Putamen (tissue), 1 donor: ENCODE measurements around the gene GPS1.

Experiments used
- DNase-seq: peaks from one replicate; pipeline ENCODE4 v3.0.0-alpha.2; 2016; ENCODE audit warnings: low spot score

GPS1 gene

DNA sequence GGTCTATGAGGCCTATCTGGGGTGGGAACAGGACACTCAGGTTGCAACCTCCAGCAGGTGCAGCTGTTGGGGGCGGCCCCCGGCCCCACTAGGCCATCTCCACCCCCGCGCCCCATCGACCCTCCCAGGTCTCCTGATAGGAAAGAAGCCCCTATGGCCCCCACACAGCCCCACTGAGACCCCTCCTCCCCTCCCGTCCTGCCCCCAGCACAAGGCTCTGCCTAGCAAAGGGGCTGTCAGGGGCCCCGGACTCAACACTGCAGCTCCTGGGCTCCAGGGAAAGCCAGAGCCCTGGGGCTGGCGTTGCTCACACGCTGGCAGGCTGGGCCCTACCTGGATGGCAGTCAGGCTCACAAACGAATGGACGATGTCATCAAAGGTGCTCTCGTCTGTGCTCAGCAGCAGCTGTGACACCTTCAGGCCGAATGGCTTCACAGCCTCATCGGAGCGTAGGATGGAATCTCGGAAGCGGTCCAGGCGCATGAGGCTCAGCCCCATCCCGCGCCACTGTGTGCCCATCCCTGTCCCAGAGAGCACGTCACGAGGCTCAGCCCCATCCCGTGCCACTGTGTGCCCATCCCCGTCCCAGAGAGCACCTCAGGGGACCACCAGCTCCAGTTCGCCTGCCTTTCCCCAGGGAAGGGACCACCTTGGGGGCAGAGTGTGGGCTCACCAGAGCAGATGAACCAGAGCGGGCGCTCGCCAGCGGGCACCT lies 39.0 kb downstream of the GPS1 start:
- DNase-seq = no peak

DNA sequence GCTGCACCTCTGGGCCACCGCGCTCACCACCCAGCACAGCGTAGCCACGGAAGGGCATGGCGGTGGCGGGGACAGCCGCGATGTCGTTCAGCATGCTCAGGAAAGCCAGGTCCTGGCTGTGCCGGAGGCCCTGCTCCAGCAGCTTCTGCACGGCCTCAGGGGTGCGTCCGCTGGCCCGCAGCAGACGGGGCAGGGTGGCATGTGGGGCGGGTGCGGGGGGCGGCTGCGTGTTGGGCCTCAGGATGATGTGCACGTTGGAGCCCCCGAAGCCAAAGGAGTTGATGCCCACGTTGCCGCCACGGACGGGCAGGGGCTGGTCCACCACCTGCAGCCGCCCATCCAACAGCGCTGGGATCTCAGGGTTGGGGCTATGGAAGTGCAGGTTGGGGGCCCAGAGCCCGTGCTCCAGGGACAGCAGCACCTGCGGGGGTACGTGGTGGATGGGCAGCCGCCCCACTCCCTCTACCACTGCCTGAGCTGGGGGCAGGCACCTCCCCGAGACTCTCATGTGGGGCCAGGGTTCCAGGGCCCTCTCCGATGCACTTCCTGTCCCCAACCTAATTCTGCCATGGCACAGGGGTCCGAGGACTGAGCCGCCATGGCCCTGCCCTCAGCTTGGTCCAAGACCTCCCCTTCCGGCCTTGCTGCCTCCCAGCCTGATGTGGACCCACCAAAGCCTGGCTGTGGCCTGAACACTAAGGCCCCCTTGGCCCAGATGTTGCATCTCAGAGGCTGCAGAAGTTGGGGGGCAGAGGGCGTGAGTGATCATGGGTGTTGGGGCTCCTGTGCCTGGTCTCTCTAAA lies 39.8 kb downstream of the GPS1 start:
- DNase-seq = no peak

DNA sequence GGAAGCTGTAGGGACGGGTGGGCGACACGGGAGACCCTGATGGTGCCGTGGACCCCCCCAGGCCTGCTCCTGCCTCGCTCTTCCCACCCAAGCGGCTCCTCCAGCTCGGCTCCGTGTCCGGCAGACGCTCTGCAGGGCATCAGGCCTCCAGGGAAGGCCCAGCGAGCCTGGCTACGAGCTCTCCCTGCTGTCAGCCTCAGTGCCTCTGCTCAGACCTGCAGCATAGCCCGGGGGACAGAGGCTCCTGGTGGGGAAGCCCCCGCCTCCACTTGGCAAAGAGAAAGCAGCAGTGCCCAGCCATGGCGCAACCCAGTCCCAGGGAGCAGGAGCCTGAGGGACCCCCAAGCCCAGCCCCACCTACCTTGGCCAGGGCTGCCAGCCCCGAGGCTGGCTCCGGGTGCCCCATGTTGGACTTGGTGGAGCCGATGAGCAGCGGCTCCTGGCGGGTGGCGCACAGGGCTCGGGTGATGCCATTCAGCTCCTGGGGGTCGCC lies 40.4 kb downstream of the GPS1 start:
- DNase-seq = no peak

DNA sequence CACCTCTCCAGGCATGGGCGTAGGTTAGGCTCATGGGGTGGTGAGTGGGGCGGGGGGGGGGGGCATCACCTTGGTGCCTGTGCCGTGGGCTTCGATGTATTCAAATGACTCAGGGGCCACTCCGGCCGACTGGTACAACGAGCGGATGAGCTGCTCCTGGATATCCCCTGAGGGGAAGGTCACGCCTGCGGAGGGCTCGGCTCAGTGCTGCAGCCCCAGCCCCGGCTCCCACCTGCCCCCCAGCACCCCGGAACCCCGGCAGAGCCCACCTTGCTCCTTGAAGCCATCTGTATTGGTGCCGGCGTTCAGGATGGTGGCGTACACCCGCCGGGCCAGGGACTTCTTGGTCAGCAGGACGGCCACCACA lies 40.9 kb downstream of the GPS1 start:
- no peak for DNase-seq

DNA sequence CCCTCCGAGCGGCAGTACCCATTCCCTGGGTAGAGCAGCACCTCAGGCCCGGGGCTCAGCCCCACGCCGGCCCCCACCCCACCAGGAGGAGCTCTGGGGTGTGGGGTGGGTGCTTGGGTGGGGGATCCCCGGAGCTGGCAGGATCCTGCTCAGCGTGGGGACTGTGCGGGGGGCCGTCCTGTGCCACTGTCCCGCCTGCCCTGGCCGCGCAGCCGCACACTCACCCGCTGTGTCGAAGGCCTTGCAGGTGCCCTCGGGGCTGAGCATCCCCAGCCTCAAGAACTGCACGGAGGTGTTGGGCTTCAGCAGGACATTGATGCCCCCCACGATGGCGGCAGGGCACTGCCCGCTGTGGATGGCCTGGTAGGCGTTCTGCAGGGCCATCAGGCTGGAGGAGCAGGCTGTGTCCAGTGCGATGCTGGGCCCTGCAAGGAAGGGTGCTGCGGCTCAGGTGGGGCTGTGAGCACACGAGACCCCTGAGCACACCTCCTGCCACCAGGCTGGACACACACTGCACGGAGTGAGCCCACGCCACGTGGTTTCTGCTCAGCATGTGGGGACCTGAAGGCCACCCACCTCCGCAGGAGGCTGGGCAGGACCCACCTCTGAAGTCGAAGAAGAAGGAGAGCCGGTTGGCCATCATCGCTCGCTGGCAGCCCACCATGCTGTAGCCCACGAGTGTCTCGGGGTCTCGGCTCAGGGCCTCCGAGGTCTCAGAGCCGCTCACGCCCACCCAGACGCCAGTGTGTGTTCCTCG lies 41.5 kb downstream of the GPS1 start:
- DNase-seq = no peak

DNA sequence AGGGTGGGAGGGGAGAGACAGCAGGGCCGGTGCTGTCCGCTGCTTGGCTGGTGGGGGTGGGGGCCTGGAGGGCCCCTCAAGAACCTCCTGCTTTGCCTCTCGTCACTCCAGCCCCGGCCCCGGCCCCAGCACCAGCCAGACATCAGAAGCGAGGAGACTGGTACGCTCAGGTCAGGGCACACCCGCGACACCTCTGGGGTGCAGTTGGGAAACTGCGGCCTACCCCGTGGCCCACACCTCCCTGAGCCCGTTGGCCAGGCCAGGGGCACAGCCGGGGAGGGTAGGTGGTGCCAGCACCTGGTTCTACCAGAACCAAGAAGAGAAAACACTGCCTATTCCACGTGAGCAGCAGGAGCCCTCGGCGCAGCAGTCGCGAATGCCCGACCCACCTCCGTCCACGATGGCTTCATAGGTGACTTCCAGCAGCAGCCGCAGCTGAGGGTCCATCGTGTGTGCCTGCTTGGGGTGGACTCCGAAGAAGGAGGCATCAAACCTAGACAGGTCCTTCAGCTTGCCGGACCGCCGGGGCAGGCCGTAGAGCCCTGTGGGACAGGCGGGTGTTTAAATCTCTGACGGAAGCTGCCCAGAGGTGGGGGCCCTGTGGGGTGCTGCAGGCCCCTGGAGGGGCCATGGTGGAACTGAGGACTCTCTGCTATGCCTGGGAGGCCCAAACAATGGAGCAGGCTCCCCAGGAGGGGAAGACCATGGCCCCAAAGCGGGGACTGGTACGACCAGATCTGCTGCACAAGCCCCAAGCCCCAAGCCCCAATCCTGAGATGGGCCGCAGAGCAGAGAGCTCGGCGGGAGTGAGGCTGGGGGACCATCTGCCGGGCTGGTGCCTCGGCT lies 43.5 kb downstream of the GPS1 start:
- no peak for DNase-seq

DNA sequence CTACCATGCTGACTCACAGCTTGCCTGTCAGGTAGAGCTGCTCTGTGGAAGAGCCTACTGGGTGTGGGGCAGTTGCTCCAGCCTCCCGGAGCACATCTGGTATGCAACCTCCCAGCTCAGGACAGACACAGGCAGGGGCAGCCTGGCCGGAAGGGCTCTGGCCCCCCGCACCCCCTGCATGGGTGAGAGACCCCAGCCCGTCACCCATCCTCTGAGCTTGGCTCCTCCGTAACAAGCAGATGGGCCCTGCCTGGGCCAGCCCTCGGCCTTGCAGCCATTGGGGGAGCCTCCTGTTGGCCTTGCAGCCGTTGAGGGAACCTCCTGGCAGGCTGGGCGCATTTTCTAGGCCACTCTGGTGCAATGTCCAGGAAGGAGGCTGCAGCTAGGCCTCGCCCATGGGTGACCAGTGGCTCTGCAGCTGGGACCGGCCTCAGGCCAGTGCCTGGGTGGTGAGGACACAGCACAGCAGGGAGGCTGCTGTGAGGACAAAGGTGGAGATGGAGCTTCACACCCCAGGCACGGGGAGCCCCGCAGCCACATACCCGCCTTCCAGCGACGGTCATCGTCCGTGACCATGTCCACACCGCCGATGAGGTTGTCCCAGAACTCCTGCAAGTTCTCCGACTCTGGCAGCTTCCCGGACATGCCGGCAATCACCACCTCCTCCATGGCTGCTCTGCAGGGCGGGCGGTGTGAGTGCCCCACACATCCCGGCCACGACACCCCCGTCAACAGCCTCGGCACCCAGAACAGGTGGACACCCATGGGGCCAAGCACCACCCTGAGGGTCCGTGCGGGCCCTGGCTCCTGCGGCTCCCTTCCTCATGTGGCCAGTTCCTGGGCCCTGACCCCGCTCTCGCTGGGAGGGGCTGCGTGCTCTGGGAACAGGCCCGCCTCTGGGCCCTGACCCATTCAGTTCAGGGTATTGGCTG lies 44.3 kb downstream of the GPS1 start:
- DNase-seq = no peak

DNA sequence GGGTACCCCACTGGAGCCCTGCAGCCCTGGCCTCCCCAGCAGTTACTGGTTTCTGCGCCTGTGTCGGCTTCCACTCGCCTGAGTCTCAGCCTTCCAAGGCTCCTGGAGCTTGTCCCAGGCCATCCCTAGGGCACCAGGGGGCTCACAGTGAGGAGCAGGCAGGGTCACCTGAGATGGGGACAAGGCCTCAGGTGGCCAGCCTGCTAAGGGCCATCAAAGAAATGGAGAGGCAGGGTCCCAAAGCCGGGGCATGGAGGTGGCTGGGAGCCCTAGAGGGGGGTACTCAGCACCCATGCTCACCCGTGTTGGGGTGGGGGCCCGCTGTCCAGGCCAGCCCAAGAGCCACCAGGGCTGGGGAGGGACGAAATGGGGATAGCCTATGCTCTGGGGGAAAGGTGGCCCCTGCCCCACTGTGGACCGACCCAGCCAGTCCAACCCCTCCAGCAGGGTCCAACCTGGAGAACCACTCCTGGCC lies 45.0 kb downstream of the GPS1 start:
- DNase-seq = no peak

DNA sequence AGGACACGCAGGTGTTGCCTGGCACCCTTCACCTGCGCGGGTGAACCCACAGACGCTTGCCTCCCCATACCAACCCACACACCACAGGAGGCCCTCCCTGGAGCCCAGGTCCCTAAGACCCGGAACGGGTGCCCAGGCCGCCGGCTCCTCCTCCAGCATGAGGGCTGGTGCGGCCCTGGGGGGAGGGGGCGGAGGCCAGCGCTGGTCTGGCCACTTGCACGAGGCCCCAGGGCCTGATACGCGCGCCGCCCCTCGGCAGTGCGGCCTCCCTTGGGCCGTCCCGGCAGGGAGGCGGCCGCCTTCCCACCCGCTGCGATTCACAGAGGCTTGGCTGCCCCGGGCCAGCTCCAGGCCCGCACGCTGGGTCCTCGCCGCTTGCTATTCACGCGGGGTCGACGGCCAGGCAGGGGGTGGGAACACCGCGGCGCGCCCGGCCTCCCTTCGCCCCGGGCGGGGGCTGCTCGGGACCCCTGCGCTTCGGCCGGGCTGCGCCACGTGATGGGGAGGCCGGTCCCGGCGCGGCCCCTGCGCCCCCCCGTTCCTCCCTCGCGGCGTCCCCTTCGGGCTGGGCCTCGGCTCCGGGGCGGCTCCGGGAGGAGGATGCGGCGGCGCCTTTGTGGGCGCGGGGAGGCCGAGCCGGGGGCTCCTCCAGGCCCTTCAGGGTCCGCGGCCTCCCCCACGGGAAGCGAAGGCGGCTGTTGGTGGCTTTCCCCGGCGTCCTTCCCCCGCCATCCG lies 45.7 kb downstream of the GPS1 start:
- no peak for DNase-seq

DNA sequence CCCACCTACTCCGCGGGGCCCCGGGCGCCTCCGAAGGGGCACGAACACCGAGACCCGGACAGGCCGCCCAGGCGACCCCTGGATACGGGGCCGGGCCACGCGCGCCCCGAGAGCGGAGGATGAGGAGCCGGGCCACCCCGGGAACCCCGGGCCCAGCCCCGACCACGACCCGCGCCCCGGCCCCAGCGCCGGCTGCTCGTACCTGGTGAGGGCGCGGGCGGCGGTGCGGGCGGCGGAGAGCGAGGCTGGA lies 46.1 kb downstream of the GPS1 start:
- DNase-seq = no peak

DNA sequence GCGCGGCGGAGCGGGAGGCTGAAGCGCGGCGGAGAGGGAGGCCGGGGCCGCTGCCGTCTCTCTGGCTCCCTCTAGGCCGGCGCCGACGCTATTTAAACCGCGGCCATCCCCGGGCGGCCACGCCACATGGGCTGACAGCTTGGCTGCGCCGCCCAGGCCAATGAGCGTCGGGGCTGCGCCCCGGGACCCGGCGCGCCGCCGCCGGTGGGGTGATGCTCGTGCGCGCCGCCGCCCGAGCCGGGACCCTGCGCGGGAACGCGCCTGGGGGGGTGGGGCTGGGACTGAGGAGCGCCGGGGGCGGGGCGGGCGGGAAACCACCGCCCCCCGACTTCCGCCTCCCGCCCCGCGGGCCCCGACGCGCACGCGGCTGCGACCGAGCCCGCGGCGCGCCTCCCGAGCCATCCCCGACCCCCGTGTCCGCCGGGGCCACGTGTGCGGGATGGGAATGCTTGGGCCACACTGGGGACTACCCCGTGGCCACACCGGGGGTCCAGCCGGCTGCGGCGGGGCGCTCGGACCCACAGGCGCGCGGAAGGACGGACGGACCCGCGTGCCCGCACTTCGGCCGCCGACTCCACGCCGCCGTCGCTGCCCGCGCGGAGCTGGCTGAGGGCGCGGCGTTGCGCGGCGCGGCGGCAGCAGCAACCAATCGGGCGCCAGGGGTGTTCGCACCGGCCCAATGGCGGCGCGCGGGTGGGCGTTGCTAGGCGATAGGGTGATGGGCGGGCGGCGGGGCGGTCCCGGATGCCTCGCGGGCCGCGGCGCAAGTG lies 46.7 kb downstream of the GPS1 start, which contains the start of gene FASN:
FASN (minus strand) TSS at position 68 of the 770 bp plus-strand sequence. CDS start 1,791 bp downstream, outside the sequence.
- peak; percentile 95 for DNase-seq

DNA sequence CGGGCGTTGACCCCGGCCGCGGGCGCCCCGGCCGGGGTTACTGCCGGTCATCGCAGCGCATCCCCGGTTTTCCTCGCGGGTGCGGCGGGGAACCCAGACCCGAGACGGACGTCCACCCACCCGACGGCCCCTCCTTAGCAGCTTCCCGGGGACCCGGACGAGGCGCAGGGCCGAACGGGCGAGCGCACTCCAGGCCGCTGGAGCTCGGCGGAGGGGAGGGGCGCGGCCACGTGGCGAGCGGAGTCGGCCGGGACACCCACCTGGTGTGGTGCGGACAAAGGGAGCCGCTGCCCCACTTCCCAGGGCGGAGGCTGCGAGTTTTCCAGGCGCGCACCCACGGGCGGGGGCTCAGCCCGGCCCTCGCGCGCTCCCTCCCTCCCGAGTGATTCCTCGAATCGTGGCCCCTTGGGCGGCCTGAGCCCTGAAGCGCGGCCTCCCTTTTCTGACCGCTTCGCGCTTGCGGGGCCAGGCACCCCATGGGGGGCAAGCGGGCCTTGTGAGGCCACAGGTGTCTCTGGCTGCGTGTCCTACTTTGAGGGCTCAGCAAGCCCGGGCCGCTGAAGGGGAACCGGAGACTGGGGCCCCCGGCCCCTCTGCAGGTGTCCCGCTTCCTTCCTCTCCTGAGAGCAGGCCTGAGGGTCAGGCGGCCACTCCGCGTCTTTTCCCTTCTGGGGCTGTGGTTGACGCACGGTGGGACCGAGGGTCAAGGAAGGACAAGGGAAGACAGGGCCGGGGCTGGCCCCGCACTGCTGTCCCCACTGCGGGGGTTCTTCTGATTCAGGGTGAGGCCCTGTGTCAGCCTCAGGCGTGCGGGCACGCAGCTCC lies 47.5 kb downstream of the GPS1 start:
- DNase-seq = no peak

DNA sequence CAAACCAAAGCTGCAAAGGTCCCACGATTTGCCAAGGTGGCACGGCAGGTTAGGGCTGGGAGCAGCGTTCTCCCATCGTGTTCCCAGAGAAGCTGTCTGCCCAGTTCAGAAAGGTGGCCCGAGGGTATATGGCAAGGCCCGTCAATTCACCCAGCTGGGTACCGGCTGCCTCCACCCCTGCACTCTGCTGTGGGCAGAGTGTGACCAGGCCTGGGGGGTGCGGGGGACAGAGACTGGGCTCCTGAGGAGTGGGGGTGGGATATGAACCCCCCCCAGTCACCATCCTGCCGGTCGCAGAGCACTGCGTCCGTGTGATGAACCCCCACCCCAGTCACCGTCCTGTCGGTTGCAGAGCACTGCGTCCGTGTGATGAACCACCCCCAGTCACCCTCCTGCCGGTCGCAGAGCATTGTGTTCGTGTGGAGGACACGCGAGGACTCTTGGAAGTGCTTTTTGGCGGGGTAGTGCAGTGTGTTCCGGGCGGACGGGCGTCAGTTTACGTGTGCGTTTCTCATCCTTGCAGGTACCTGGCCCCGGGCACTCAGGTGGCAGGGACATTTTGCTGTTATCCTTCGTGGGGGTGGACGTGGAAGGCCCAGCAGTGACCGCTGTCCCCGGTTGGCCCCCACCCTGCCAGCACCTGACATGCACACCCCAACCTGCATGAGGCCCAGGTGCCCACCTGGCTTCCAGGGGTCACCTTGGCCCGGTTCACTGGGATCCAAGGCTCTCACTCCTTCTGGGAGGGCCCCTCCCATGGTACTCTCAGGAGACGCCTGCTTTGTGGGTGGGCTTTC lies 49.0 kb downstream of the GPS1 start:
- no peak for DNase-seq

DNA sequence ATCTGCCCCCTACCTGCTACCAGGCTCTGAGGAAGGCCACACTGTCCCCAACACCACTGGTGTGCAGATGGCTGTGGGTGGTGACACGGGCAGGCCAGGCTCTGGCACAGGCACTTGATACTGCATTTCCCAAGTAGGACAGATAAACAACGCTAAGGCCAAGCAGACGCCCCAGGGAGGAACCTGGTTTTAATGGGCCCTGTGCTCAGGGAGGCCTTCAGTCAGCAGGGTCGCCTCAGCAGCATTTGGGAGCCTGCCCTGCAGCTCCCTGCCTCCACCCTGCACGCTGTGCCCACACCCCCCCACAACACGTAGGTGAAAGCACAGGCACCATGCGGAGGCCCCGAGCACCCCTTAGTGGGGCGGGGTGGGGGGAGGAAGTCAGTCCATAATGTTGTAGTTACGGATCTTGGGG lies 49.6 kb downstream of the GPS1 start:
- no peak for DNase-seq

DNA sequence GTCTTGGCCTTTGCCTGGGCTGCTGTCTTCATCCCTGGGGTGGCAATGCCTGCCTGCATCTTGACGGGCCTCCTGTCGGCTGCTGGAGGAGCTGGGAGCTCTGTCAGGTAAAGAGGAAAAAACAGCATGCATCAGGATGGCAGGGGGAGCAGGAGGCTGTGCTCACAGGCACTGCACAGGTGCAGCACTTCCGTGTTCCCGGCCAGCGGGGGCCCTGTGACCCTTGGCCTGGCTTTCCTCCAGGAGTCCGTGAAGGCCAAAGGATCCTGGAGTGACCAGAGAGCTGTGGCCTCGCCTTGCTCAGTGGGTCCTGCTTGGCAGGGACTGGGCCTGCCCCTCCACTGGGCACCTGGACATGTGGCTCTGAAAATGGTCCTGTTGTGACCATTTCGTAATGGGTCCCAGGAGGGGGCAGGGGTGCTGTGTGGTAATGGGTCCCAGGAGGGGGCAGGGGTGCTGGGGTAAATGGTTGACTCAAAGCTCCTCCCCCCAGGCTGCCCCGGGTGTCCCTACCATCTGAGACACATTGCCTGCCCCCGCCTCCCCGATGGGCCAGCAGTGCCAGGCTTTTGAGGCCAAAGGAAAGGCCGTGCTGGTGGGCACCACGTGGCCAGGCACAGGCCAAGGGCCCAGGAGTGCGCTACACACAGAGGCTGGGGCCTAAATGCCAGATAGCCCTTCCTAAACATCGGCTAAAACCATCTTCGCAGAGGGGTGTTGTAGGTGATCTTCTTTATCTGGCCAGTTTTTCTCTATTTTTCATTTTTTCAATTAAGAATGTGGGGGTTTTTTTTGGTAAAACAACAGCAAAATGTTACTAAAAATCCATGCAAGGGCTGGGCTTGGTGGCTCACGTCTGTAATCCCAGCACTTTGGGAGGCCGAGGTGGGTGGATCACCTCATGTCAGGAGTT lies 50.3 kb downstream of the GPS1 start:
- no peak for DNase-seq
